HepG2 (cell line): ENCODE measurements around the gene CAPN7.

Experiments used
- CC2D1A ChIP-seq: sonication (generic); formaldehyde crosslinking; IDR thresholded peaks from 2 replicates; pipeline ENCODE4 v1.8.1; 2023; ENCODE audit warnings: mild to moderate bottlenecking, missing genetic modification reagents
- IKZF1 ChIP-seq: fragments of 450-650 bp; IDR thresholded peaks from 2 replicates; pipeline ENCODE4 v1.7.1; 2016
- ZNF7 ChIP-seq: IDR thresholded peaks from 2 replicates; pipeline ENCODE4 v1.6.1; 2016; ENCODE audit warnings: missing biosample characterization, missing genetic modification reagents

DNA sequence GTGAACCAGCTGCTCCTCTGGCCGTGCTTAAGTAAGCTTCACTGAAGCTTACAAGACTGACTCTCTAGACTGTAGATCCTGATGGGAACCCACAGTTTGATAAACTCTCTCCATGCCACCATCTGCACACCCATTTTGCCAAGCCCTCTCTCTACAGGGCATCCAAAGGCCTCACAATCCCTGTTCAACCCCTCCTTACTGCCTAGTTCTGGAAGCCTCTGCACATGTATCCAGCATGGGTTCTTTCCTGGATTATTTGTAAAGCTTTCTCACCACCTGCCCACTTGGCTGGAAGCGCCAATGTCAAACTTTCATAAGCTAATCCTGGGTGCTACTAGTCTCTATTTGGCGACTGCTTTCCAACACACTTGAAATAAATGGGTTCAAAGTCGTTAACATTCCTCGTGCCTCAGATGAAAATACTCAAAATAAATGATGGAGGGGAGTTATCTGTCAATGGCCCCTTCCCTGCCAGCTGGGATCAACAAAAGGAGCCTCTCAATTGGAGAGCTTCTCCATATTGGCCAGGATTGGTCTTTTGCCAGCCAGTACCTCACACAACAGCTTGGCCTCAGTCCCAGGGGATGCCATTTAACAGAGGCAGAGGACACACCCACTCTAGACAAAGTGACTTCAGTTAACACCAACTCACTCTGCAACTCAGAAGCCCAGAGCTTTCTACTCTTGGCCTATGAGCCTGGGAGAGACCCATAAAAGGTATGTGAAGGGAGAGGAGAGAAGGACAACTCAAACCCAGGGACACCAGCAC, 78.3 kb downstream of the CAPN7 start:
- TF ChIP-seq CC2D1A (no peak), IKZF1 (no peak), ZNF7 (CRISPR knock-in tag) (no peak)
